RCC 7860 (cell line): ENCODE measurements around the gene LARGE1.

Source experiments
- DNase-seq: peaks from one replicate; pipeline ENCODE4 v3.0.0-alpha.2; 2015; ENCODE audit warnings: low spot score
- FAIRE-seq: peaks from 2 replicates; lab custom pipeline; 2012; peaks lifted over from hg19 to GRCh38; lab: Jason Lieb, UNC

Gene LARGE1

GRCh38 chr22:33786149-33786548 lies 134.1 kb downstream of the LARGE1 start:
- DNase-seq (no peak), FAIRE-seq (no peak)

DNA sequence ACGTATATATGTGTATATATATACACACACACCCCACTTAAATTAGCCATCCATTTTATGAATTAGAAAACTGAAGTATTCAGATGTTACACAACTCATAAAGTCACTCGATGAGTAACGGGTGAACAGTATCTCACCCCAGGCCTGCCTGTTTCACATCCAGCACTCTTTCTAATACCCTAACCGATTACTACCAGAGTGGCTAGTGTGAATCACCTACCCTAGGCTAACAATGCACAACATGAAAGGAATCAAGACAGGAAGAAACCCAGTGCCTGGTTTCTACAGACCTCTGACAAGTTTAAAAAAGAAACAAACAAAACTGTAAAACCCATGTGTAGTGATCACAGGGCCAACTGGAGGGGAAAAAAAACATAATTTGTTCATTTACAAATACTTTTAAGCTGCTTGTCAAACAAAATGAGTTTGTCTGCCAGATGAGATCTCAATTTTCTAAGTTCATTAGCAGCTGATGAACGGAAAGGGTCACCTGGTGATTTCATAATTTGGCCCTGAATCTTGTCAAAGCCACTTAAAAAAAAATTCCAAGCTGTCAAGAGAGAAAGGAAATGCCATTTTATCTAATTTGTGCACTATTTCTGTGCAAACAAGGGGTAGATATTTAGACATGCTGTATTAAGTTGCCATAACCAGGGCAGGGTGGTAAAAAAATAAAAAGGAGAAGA lies 134.8 kb downstream of the LARGE1 start:
- no peak for FAIRE-seq
- DNase-seq, result peak; percentile 18

DNA sequence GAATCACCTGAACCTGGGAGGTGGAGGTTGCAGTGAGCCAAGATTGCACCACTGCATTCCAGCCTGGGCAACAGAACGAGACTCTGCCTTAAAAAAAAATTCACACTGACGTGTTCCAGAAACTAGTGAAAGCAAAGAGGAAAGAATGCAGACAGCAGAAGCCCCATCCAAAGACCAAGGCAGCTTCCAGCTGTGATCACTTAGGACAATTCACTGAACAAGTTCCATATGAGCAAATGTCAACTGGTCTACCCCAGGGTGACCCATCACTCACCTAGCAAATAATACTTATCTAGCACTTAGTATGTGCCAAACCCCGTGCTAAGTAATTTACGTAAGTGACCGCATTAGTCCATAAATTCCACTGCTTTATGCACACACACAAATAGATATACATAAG lies 138.9 kb downstream of the LARGE1 start:
- FAIRE-seq (no peak), DNase-seq (no peak)

- FAIRE-seq, result no peak
- DNase-seq, result no peak
Observed at GRCh38 chr22:33780531-33781136, 139.6 kb downstream of the LARGE1 start.

- no peak for DNase-seq
- no peak for FAIRE-seq
Observed at GRCh38 chr22:33779243-33779642, 141.0 kb downstream of the LARGE1 start.

DNA sequence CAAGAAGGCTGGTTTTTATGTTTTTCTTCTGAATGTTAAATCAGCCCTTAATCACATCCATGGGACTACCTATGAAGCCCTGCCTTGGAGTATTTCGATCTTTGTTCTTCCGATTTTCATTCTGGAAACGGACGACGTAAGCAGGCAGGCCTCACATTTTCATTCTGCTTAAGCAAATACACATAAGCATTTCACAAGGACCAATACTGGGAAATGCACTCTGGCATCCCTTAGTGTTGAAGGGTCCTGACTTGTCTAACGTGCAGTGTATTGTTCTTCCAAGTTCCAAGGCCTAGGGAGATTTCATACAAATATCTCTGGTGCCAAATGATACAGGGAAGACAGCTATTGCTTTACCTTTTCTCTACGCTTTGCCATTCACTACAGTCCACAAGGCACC lies 143.8 kb downstream of the LARGE1 start:
- DNase-seq (no peak), FAIRE-seq (no peak)

DNA sequence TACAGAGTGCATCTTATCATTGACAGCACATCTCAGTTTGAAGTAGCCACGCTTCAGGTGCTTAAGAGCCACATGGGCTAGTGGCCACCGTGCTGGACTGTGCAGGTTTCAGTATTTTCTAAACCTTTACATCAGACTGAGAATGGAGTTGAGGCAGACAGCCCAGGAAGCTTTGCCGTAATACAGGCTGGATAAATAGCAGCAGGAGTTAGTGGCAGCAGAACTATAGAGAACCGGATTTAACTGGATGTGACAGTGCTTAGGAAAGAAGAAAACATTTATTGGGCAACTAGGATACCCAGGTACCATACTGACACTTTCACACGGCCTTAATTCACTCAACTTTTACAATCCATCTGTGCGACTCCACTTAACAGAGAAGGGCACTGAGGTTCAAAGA lies 145.5 kb downstream of the LARGE1 start:
- no peak for DNase-seq
- FAIRE-seq, result no peak

- no peak for FAIRE-seq
- DNase-seq, result no peak
Observed at GRCh38 chr22:33772745-33773144, 147.5 kb downstream of the LARGE1 start.

- FAIRE-seq, result no peak
Observed at GRCh38 chr22:33771136-33771535, 149.1 kb downstream of the LARGE1 start.

DNA sequence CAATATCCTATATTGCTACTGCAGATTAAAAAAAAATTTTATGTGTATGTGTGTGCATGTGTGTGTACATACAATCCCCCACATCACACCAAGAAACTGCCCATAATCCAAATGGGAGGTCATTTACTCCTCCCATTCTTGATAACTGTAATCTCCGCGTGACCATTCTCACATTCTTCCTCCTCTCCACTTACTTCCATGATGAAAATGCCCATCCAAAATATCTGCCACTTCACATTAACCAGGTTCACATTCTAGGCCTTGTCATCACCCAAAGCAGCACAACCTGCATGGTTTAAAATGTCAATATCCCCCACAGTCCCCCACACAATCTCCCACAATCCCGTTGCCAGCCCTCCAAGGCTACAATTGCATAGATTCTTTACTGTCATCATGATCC lies 149.6 kb downstream of the LARGE1 start:
- FAIRE-seq, result no peak
- DNase-seq, result no peak

More at GRCh38 chr22:33771136-33771535, 149.1 kb downstream of the LARGE1 start:
- DNase-seq, result no peak

DNA sequence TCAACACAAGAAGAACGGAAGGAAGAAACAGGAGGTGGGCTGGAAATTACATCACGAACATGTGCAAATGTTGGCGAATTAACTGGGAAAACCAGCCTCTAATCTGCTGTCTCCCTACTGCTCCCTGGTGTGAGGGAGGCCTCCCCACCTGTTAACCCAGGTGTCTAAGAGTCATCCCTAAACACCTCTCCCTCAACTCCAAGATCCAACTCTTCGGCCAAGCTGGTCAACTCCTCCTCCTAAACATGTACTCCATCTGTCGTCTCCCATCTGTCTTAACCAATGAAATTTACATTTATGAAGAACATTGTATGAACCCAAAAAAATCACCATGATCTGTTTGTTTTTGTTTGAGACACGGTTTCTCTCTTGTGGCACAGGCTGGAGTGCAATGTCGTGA lies 154.2 kb downstream of the LARGE1 start:
- DNase-seq (no peak), FAIRE-seq (no peak)

GRCh38 chr22:33758961-33759360 lies 161.3 kb downstream of the LARGE1 start:
- DNase-seq, result no peak
- FAIRE-seq, result no peak

GRCh38 chr22:33757802-33758483 lies 162.3 kb downstream of the LARGE1 start:
- FAIRE-seq, result no peak

DNA sequence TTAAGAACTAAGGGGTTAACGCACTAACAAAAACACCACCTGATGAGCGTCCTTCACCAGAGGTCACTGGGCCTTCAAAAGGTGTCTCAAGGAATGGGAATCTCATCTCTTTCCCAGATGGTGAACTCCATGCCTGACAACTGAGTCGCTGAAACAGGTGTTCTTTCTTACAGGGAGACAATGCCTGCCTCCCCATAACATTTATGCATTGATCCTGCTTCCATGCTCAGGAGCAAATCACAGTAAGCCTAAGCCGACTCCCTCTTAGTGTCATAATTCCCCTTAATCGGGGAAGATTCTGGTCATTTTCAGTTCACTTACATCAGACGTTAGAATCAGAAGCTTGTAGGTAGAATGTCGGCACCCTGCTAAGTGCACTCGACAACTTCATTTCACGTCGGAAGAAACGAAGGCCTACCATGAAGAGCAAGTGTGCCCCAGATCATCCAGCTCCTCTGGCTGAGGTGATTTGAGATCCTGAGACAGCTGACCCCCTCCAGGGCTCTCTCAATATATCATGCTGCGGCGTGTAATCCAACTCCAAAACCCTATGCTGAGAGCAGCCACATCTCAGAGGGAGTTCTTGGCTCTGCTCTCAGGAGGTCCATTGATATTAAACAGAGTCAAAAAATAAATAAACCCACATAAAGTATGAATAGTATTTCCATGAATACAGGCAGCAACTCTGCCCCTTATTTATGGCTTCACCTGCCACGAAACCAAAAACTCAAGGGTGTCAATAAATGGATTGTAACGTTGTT lies 163.1 kb downstream of the LARGE1 start:
- no peak for FAIRE-seq
- no peak for DNase-seq

More at GRCh38 chr22:33757802-33758483, 162.3 kb downstream of the LARGE1 start:
- no peak for DNase-seq

DNA sequence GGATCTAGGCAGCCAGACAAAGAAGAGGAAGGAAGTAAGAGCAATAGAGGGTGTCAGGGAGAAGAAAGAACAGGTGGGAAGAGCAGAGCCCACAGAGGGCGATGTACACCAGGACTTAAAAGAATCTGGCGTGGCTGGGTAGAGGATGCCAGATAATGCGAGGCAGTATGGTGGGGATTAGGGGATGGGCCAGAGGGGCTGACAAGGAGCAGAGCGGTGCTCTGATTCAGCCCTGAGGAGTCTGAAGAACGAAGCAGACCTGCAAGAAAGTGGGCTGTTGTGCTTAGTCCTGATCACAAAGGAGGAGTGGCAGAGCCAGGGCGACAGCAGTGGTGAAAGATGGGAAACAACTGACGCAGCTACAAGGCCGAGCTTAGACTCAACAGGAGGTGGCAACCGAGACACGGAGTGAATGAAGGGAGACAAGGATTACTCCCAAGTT lies 163.7 kb downstream of the LARGE1 start:
- FAIRE-seq (no peak), DNase-seq (no peak)

- DNase-seq (no peak), FAIRE-seq (no peak)
Observed at GRCh38 chr22:33748714-33749113, 171.6 kb downstream of the LARGE1 start.

DNA sequence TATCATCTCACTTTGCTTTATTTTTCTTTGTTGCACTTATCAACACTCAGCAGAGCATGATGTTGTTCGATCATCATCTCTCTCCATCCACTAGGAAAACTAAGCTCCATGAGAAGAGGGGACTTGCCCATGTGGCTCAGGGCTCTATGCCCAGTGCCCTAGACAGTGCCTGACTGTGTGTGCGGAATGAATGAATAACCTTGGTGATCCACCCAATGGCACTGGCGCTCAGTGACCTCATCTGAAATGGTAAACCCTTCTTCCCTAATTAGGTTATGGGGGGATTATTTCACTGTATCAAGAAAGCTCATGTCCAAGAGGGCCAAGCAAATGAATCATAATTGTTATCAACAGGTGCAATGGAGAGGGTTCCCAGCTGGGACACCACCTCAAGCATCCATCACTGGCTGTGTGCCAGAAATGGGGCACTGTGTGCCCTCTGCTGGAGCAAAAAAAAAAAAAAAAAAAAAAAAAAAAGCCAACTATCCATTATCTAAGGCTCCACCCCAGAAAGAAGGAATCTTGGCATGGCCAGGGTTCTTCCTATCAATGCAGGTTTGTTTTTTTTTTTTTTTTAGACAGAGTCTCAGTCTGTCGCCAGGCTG lies 172.6 kb downstream of the LARGE1 start:
- DNase-seq (no peak), FAIRE-seq (no peak)

GRCh38 chr22:33747029-33747428 lies 173.2 kb downstream of the LARGE1 start:
- FAIRE-seq, result no peak

DNA sequence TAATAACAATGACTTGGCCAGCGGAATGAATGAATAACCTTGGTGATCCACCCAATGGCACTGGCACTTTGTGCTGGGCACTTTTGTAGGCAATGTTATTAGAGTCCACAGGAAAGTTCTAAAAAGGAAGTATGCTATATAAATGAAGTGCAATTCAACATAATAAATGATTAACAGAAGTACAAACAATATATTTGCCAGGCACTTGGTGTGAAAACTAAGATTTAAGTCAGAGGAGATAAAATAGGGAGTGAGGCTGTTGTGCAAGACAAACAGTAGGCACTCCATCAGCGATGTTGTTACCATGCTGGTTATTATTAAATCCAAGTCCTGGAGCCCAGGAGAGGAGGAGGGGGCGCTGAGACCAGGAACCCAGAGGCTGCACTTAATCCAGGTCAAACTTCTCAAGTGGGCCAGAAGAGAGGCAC lies 173.8 kb downstream of the LARGE1 start:
- no peak for FAIRE-seq
- DNase-seq, result no peak

More at GRCh38 chr22:33747029-33747428, 173.2 kb downstream of the LARGE1 start:
- DNase-seq, result no peak

DNA sequence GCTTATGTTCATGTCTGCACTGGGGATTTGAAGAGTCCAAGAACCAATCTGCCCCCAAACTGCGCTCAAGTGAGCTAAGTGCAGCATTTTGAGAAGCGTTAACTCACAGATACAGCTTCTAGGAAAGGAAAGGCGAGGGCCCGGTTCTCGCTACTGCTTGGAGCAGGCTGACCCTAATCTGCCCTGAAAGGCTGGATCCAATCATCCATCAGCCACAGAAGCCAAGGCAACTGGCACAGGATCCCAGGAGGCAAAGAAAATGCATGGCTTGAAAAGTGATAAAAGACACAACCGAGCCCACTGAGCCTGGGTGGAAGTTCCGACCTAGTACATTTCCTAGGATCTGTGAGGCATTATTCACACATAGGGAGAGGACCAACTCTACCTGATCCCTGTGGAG lies 174.8 kb downstream of the LARGE1 start:
- FAIRE-seq (no peak), DNase-seq (no peak)

- FAIRE-seq, result no peak
- DNase-seq, result no peak
Observed at GRCh38 chr22:33743756-33744155, 176.5 kb downstream of the LARGE1 start.
